Epithelial cell of alveolus of lung (primary cell): ENCODE data around the gene TAS2R46. TPM values are rescaled to one million over a fixed set of nuclear protein-coding genes. Genes with fewer than 3 reads are reported as not detected.

ENCODE experiments used
- total RNA-seq: library from RNA; depleted of rRNA; stranded (reverse); fragments of >200 nt; gene quantifications from 2 replicates; pipeline ENCODE4 v1.2.1, GENCODE V29; 2015

The TAS2R46 gene
- total RNA-seq: 2.8 TPM in 1 of 2 replicates, not detected in the other

GRCh38 chr12:11062194-11062593 is at the start of gene TAS2R46:
Gene TAS2R46, minus strand, starts transcription at chr12:11062294. Its CDS starts 0 bp downstream, at chr12:11062294.

GRCh38 chr12:11092128-11092527 is 30.0 kb upstream of the TAS2R46 start, which contains the start of gene TAS2R43:
Gene TAS2R43, minus strand, starts transcription at chr12:11092313. Its CDS starts 84 bp downstream, at chr12:11092229.

GRCh38 chr12:11031307-11031706 is 30.8 kb downstream of the TAS2R46 start, which contains the start of gene TAS2R31:
Gene TAS2R31, minus strand, starts transcription at chr12:11031407. Its CDS starts 72 bp downstream, at chr12:11031335.

GRCh38 chr12:11022520-11022919 is 39.6 kb downstream of the TAS2R46 start, which contains the start of gene TAS2R19:
Gene TAS2R19, minus strand, starts transcription at chr12:11022620. Its CDS starts 49 bp downstream, at chr12:11022571.

Other genes starting within 250 kb of the TAS2R46 start
- gene TAS2R10, start 235.9 kb downstream of the TAS2R46 start, total RNA-seq: 0.40 TPM in 1 of 2 replicates, not detected in the other
- 0.64 and 1.3 TPM in 2 replicates for gene PRR4, start 212.8 kb downstream of the TAS2R46 start, total RNA-seq
- 2.7 and 4.9 TPM in 2 replicates for gene PRH1, start 178.0 kb downstream of the TAS2R46 start, total RNA-seq
- under 0.01 and 2.8 TPM in 2 replicates for gene TAS2R13, start 152.7 kb downstream of the TAS2R46 start, total RNA-seq
- 0.13 and 0.48 TPM in 2 replicates for gene PRH2, start 133.1 kb downstream of the TAS2R46 start, total RNA-seq
- gene TAS2R14, start 123.0 kb downstream of the TAS2R46 start, total RNA-seq: 0.56 and 1.9 TPM in 2 replicates
- 0.13 and 0.16 TPM in 2 replicates for gene TAS2R50, start 75.4 kb downstream of the TAS2R46 start, total RNA-seq
- gene TAS2R20, start 64.0 kb downstream of the TAS2R46 start, total RNA-seq: 0.64 and 0.65 TPM in 2 replicates
- gene TAS2R19, start 39.7 kb downstream of the TAS2R46 start, total RNA-seq: 0.40 TPM in 1 of 2 replicates, not detected in the other
- 0.39 and 6.8 TPM in 2 replicates for gene TAS2R31, start 30.9 kb downstream of the TAS2R46 start, total RNA-seq
- 0.13 TPM in 1 of 2 replicates, not detected in the other for gene TAS2R43, start 30.0 kb upstream of the TAS2R46 start, total RNA-seq
- gene TAS2R30, start 72.3 kb upstream of the TAS2R46 start, total RNA-seq: 0.78 and 1.7 TPM in 2 replicates
- 7.8 and 8.9 TPM in 2 replicates for gene SMIM10L1, start 108.9 kb upstream of the TAS2R46 start, total RNA-seq
- not detected in 2 replicates for gene TAS2R42, start 124.6 kb upstream of the TAS2R46 start, total RNA-seq
- not detected in 2 replicates for gene PRB3, start 207.4 kb upstream of the TAS2R46 start, total RNA-seq
- gene PRB4, start 248.1 kb upstream of the TAS2R46 start, total RNA-seq: not detected in 2 replicates